Calu3 (cell line): ENCODE results near the gene U2AF1L4. TPM values are rescaled to one million over a fixed set of nuclear protein-coding genes. Genes with fewer than 3 reads are reported as not detected.
"Not testable (repeated sequence)": the region's sequence is repeated elsewhere in the genome, so short reads cannot be mapped to it uniquely, and the experiment has no call there.

Experiments
- BruUV-seq: library from RNA; stranded (reverse); fragments of 400-500 nt; replicated peaks from 2 replicates; lab custom pipeline; 2021; lab: Mats Ljungman, UMichigan
- CTCF ChIA-PET: fragments of 300-600 bp; sonication (Branson Sonifier 250); formaldehyde crosslinking; loops from one replicate; lab custom pipeline; 2022; ENCODE audit warnings: antibody characterized with exemption; lab: Charles Lee
- DNase-seq: peaks from one replicate; pipeline ENCODE4 v3.0.0; 2022
- H3K27ac Mint-ChIP-seq: one replicate; pipeline ENCODE4 v1.8.0; 2022; ENCODE audit warnings: mixed read lengths; ENCODE audit not compliant: unreplicated experiment
- H3K27me3 Mint-ChIP-seq: one replicate; pipeline ENCODE4 v1.8.0; 2022; ENCODE audit warnings: mixed read lengths; ENCODE audit not compliant: unreplicated experiment
- H3K36me3 Mint-ChIP-seq: one replicate; pipeline ENCODE4 v1.8.0; 2022; ENCODE audit warnings: mild to moderate bottlenecking, moderate library complexity, mixed read lengths; ENCODE audit not compliant: insufficient read depth, unreplicated experiment
- H3K4me1 Mint-ChIP-seq: one replicate; pipeline ENCODE4 v1.8.0; 2022; ENCODE audit warnings: mild to moderate bottlenecking, low read depth, mixed read lengths; ENCODE audit not compliant: unreplicated experiment
- H3K4me3 Mint-ChIP-seq: one replicate; pipeline ENCODE4 v1.8.0; 2022; ENCODE audit warnings: mild to moderate bottlenecking, low read depth, moderate library complexity, mixed read lengths; ENCODE audit not compliant: unreplicated experiment
- H3K9me3 Mint-ChIP-seq: one replicate; pipeline ENCODE4 v1.8.0; 2022; ENCODE audit warnings: low read depth, mixed read lengths; ENCODE audit not compliant: unreplicated experiment
- CTCF ChIP-seq: fragments of 200-600 bp; IDR thresholded peaks from one replicate; pipeline ENCODE4 v1.8.0; 2022; ENCODE audit warnings: antibody characterized with exemption; ENCODE audit not compliant: unreplicated experiment
- intact Hi-C: fragments of 100-400 bp; cut with micrococcal nuclease; formaldehyde crosslinking; loops from one replicate; pipeline ENCODE4 v1.10.0; 2022; ENCODE audit not compliant: unreplicated experiment
- total RNA-seq: library from RNA; stranded (reverse); gene quantifications from 2 replicates; pipeline ENCODE4 v1.2.3, GENCODE V29; 2022

U2AF1L4 gene
- total RNA-seq, 1 experiment from 2014 or later = 16.2 TPM

DNA sequence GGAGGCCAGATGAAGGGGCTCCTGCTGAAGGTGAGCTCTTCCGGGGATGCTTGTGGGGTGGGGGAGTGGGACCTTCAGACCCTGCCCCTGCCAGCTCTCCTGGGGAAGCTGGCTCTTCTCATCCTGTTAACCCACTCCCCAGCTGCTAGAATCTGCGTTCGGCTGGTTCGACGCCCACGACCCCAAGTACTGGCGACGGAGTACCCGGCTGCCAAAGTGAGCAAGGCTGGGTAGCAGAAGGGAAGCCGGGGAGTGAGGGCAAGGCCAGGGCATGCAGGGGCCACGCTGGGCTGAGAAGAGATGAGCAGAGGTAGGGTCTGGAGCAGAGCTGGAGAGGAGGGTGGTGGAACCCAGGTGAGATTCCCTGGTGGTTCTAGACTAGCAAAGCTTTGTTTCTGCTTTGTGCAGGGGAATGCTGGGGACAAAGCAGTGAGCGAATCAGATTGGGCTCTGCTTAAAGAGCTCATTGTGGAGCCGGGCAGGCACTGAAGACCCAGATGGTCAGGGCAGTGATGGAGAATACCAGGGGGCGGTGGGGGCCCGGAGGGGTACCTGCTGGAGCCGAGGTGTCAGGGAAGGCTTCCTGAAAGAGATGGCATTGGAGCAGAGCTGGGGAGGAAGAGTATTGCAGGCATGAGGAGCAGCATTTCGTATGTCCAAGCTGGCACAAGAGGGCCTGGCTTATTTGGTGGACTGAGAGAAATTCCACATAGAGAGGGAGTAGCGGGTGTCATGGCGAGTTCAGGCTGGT, 17.1 kb downstream of the U2AF1L4 start:
- intact Hi-C loops = no loop called here
- H3K4me3 Mint-ChIP-seq = no peak overlapping the region
- H3K27me3 Mint-ChIP-seq = no peaks in the 10 kb centered on the region
- DNase-seq = no peak
- peaks cover 61% of the 10 kb centered on the region for H3K36me3 Mint-ChIP-seq
- no peak overlapping the region for H3K27ac Mint-ChIP-seq
- H3K4me1 Mint-ChIP-seq = no peaks in the 10 kb centered on the region
- CTCF ChIA-PET = interaction anchor here (1.2 kb wide), 1 partner anchor 68 kb away, joined by 3 read pairs; no protein-coding TSS in a partner anchor
- H3K9me3 Mint-ChIP-seq = no peaks in the 10 kb centered on the region
- no peak for TF ChIP-seq CTCF
- BruUV-seq = no TSS peak

DNA sequence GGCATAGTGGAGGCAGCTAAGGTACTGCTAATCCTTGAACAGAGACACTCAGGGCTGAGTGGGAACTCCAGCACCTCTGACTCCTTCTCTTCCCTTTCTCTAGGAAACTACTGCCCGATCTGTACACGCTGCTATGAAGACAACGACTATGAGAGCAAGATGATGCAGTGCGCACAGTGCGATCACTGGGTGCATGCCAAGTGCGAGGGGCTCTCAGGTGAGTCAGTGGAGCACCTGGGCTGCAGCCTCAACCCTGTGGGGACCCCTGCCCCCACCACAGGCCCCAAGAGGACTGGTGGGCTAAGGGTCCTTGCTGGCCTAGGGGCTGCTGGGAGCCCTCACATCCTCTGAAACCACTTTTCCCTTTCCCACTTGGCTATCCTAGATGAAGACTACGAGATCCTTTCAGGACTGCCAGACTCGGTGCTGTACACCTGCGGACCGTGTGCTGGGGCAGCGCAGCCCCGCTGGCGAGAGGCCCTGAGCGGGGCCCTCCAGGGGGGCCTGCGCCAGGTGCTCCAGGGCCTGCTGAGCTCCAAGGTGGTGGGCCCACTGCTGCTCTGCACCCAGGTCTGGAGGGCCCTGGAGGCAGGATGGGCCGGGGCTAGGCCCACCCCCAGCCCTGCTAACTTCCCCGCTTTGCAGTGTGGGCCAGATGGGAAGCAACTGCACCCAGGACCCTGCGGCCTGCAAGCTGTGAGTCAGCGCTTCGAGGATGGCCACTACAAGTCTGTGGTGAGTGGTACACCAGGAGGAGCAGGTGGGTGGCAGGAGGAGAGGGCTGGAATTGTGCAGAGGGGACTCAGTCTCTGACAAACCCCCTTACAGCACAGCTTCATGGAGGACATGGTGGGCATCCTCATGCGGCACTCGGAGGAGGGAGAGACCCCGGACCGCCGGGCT, 17.9 kb downstream of the U2AF1L4 start:
- no peaks in the 10 kb centered on the region for H3K4me1 Mint-ChIP-seq
- no peak overlapping the region for H3K27ac Mint-ChIP-seq
- intact Hi-C loops = no loop called here
- peaks cover 70% of the 10 kb centered on the region for H3K36me3 Mint-ChIP-seq
- CTCF ChIA-PET = interaction anchor here (1.2 kb wide), 1 partner anchor 69 kb away, joined by 3 read pairs; no protein-coding TSS in a partner anchor
- no peak for TF ChIP-seq CTCF
- no peaks in the 10 kb centered on the region for H3K27me3 Mint-ChIP-seq
- no TSS peak for BruUV-seq
- DNase-seq = no peak
- H3K4me3 Mint-ChIP-seq = no peak overlapping the region
- no peaks in the 10 kb centered on the region for H3K9me3 Mint-ChIP-seq

- Mint-ChIP-seq H3K4me1 (no peaks in the 10 kb centered on the region), H3K27ac (no peak overlapping the region), H3K9me3 (no peaks in the 10 kb centered on the region), H3K27me3 (no peaks in the 10 kb centered on the region), H3K36me3 (peaks cover 80% of the 10 kb centered on the region), H3K4me3 (no peak overlapping the region)
- no peak for TF ChIP-seq CTCF
- DNase-seq = no peak
- intact Hi-C loops = no loop called here
- CTCF ChIA-PET = no interaction called here
- BruUV-seq = no TSS peak
Measured at GRCh38 chr19:35725216-35725861, 19.9 kb downstream of the U2AF1L4 start.

DNA sequence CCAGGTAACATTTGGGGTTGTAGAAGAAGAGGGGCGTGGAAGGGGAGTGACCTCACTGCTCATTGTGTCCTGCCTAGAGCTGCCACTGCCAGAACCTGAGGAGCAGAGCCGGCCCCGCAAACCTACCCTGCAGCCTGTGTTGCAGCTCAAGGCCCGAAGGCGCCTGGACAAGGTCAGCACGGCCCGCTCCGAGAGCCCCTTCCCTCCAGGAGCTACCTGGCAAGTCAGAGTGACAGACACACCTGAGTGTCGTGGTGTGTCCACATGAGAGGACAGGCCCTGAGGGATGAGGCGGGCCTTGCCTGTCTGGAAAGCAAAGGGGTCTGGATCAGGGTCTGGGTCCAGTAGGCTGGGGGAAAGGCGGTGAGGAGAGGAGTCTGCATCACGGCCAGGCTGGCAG, 20.7 kb downstream of the U2AF1L4 start:
- Mint-ChIP-seq H3K4me1 (peaks cover 7% of the 10 kb centered on the region), H3K36me3 (peaks cover 83% of the 10 kb centered on the region), H3K4me3 (no peak overlapping the region), H3K27ac (no peak overlapping the region), H3K27me3 (no peaks in the 10 kb centered on the region), H3K9me3 (no peaks in the 10 kb centered on the region)
- BruUV-seq = no TSS peak
- TF ChIP-seq CTCF = no peak
- intact Hi-C loops = no loop called here
- CTCF ChIA-PET = no interaction called here
- no peak for DNase-seq

DNA sequence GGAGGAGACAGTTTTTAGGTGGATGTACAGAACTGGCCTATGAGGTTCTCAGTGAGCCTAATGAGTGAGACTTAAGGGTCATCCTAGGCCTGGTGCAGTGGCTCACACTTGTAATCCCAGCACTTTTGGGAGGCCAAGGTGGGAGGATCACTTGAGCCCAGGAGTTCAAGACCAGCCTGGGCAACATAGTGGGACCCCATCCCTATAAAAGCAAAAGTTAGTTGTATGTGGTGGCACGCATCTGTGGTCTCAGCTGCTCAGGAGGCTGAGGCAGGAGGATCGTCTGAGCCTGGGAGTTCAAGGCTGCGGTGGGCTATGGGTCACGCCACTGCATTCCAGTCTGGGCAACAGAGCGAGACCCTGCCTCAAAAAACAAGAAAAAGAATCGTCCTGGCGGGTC, 21.1 kb downstream of the U2AF1L4 start:
- DNase-seq, H3K4me3 Mint-ChIP-seq, H3K9me3 Mint-ChIP-seq, H3K27me3 Mint-ChIP-seq, H3K27ac Mint-ChIP-seq, CTCF ChIA-PET, intact Hi-C loops, BruUV-seq: not testable (repeated sequence)
- H3K36me3 Mint-ChIP-seq = peaks cover 83% of the 10 kb centered on the region
- H3K4me1 Mint-ChIP-seq = peaks cover 11% of the 10 kb centered on the region
